SK-N-SH (cell line): ENCODE results near the gene AGAP2. TPM values are rescaled to one million over a fixed set of nuclear protein-coding genes. Genes with fewer than 3 reads are reported as not detected.

Source experiments
- CTCF ChIA-PET: fragments of 300-600, 350-600 bp; formaldehyde crosslinking; extraction: SDS; loops from one replicate; lab custom pipeline; 2021; lab: Yijun Ruan, JAX
- POLR2A ChIA-PET: fragments of 350-600 bp; sonication (Branson Sonifier 250); formaldehyde crosslinking; extraction: SDS; loops from one replicate; lab custom pipeline; 2020; ENCODE audit warnings: antibody characterized with exemption, inconsistent platforms; lab: Yijun Ruan, JAX
- DNase-seq: peaks from one replicate; pipeline ENCODE4 v3.0.0; 2012
- H2AFZ ChIP-seq: fragments of 200-600 bp; sonication (generic); 2 replicates; pipeline ENCODE4 v1.8.1; 2016; ENCODE audit warnings: antibody characterized with exemption, mild to moderate bottlenecking, low read depth
- H3F3A ChIP-seq: fragments of 200-600 bp; sonication (generic); replicated peaks from 2 replicates; pipeline ENCODE3; 2016; ENCODE audit warnings: antibody characterized with exemption, mild to moderate bottlenecking; ENCODE audit not compliant: insufficient read depth
- H3K27ac ChIP-seq, 2 experiments: fragments of 200-500 bp in 1 of 2; fragments of 200-600 bp in 1 of 2; sonication (Bioruptor generic) in 1 of 2; sonication (generic), shearing (Covaris generic) in 1 of 2; 2 replicates each; pipeline versions ENCODE4 v1.5.1 to v1.6.1; 2014 to 2016; ENCODE audit warnings: low read depth in 2 of 2, inconsistent platforms in 1 of 2, low read length in 1 of 2, mild to moderate bottlenecking in 1 of 2, mixed read lengths in 1 of 2
- H3K27me3 ChIP-seq: fragments of 200-600 bp; sonication (generic), shearing (Covaris generic); 2 replicates; pipeline ENCODE4 v1.6.1; 2016; ENCODE audit warnings: mixed run types; ENCODE audit not compliant: insufficient read depth
- H3K36me3 ChIP-seq, 2 experiments: fragments of 200-500 bp in 1 of 2; fragments of 200-600 bp in 1 of 2; sonication (Bioruptor generic) in 1 of 2; sonication (generic) in 1 of 2; replicated peaks in 1 of 2; 2 replicates each; pipeline versions ENCODE3 to v1.5.1; 2014 to 2016; ENCODE audit warnings: low read length in 1 of 2, mild to moderate bottlenecking in 1 of 2; ENCODE audit not compliant: insufficient read depth in 2 of 2, control insufficient read depth in 1 of 2
- H3K4me1 ChIP-seq, 2 experiments: fragments of 200-500 bp in 1 of 2; fragments of 200-600 bp in 1 of 2; sonication (Bioruptor generic) in 1 of 2; sonication (generic), shearing (Covaris generic) in 1 of 2; 2 replicates each; pipeline versions ENCODE4 v1.5.1 to v1.6.1; 2014 to 2016; ENCODE audit warnings: low read depth in 1 of 2, low read length in 1 of 2, mixed run types in 1 of 2; ENCODE audit not compliant: insufficient read depth in 2 of 2, control insufficient read depth in 1 of 2
- H3K4me2 ChIP-seq: fragments of 200-600 bp; sonication (generic), shearing (Covaris generic); 2 replicates; pipeline ENCODE4 v1.6.1; 2017; ENCODE audit warnings: mixed run types
- H3K4me3 ChIP-seq, 2 experiments: fragments of 200-500 bp in 1 of 2; fragments of 200-600 bp in 1 of 2; sonication (Bioruptor generic) in 1 of 2; sonication (generic), shearing (Covaris generic) in 1 of 2; 2 replicates each; pipeline versions ENCODE4 v1.5.1 to v1.8.1; 2014 to 2016; ENCODE audit warnings: low read depth in 2 of 2, inconsistent platforms in 1 of 2, low read length in 1 of 2, mild to moderate bottlenecking in 1 of 2, mixed read lengths in 1 of 2, moderate library complexity in 1 of 2
- H3K79me2 ChIP-seq: fragments of 200-600 bp; sonication (generic); 2 replicates; pipeline ENCODE4 v1.8.1; 2017; ENCODE audit warnings: mild to moderate bottlenecking; ENCODE audit not compliant: insufficient read depth
- H3K9ac ChIP-seq: fragments of 200-600 bp; sonication (generic); 2 replicates; pipeline ENCODE4 v1.6.1; 2017; ENCODE audit warnings: mixed run types
- H3K9me2 ChIP-seq: fragments of 200-600 bp; sonication (generic); 2 replicates; pipeline ENCODE4 v1.6.1; 2017; ENCODE audit warnings: mixed run types
- H3K9me3 ChIP-seq: fragments of 200-600 bp; sonication (generic); 2 replicates; pipeline ENCODE4 v1.6.1; 2017; ENCODE audit warnings: mixed run types, mild to moderate bottlenecking, moderate library complexity
- H4K20me1 ChIP-seq: fragments of 200-600 bp; sonication (generic); 2 replicates; pipeline ENCODE4 v1.6.1; 2017; ENCODE audit warnings: mild to moderate bottlenecking, mixed run types; ENCODE audit not compliant: insufficient read depth
- ELF1 ChIP-seq: IDR thresholded peaks from 2 replicates; pipeline ENCODE4 v1.4.0; 2012
- EP300 ChIP-seq, 2 experiments: IDR thresholded peaks; 2 replicates each; pipeline versions ENCODE4 v1.4.0 to v1.6.1; 2012; ENCODE audit warnings: borderline replicate concordance in 1 of 2, low read depth in 1 of 2, low read length in 1 of 2
- EZH2phosphoT487 ChIP-seq: fragments of 200-600 bp; sonication (generic); IDR thresholded peaks from 2 replicates; pipeline ENCODE4 v1.6.1; 2017; ENCODE audit warnings: low read depth, mixed run types, mild to moderate bottlenecking, antibody characterized with exemption, moderate library complexity, borderline replicate concordance
- FOSL2 ChIP-seq: IDR thresholded peaks from 2 replicates; pipeline ENCODE4 v1.4.0; 2012; ENCODE audit warnings: low read depth, mild to moderate bottlenecking, moderate library complexity, borderline replicate concordance
- FOXM1 ChIP-seq: IDR thresholded peaks from 2 replicates; pipeline ENCODE4 v1.4.0; 2012; ENCODE audit warnings: low read depth, mild to moderate bottlenecking
- GABPA ChIP-seq: IDR thresholded peaks from 2 replicates; pipeline ENCODE4 v1.4.0; 2012; ENCODE audit warnings: low read depth, mild to moderate bottlenecking
- GATA2 ChIP-seq: sonication (generic); formaldehyde crosslinking; IDR thresholded peaks from 2 replicates; pipeline ENCODE4 v1.5.0; 2020; ENCODE audit warnings: mild to moderate bottlenecking, missing genetic modification reagents
- MAX ChIP-seq: IDR thresholded peaks from 2 replicates; pipeline ENCODE4 v1.4.0; 2012; ENCODE audit warnings: low read depth
- MXI1 ChIP-seq: IDR thresholded peaks from 2 replicates; pipeline ENCODE4 v1.6.1; 2012; ENCODE audit warnings: mild to moderate bottlenecking, low read depth, low read length, improper control_type of control experiment
- NFIC ChIP-seq: IDR thresholded peaks from 2 replicates; pipeline ENCODE4 v1.4.0; 2012; ENCODE audit warnings: borderline replicate concordance
- RAD21 ChIP-seq: IDR thresholded peaks from 2 replicates; pipeline ENCODE4 v1.6.1; 2012; ENCODE audit warnings: mild to moderate bottlenecking, low read length
- RCOR1 ChIP-seq: fragments of 150-350 bp; IDR thresholded peaks from 2 replicates; pipeline ENCODE4 v1.6.1; 2017; ENCODE audit warnings: antibody characterized with exemption, low read length
- RFX5 ChIP-seq: IDR thresholded peaks from 2 replicates; pipeline ENCODE4 v1.6.1; 2012; ENCODE audit warnings: mild to moderate bottlenecking, improper control_type of control experiment, low read length
- SMC3 ChIP-seq: IDR thresholded peaks from 2 replicates; pipeline ENCODE4 v1.6.1; 2012; ENCODE audit warnings: low read depth, low read length, improper control_type of control experiment
- TAF1 ChIP-seq: IDR thresholded peaks from 2 replicates; pipeline ENCODE4 v1.6.1; 2012; ENCODE audit warnings: low read depth, mild to moderate bottlenecking, low read length, moderate library complexity, borderline replicate concordance
- TCF12 ChIP-seq: IDR thresholded peaks from 2 replicates; pipeline ENCODE4 v1.4.0; 2012
- WGBS: methylation state at CpG from one replicate; pipeline ENCODE4 v1.1.6; 2017; ENCODE audit warnings: low lambda C conversion rate; 5-methylcytosine and 5-hydroxymethylcytosine counted together
- polyA plus RNA-seq, 3 experiments: library from polyadenylated mRNA; depleted of rRNA; stranded (reverse); fragments of >200 nt; gene quantifications; 2 replicates each; pipeline ENCODE4 v1.2.3, GENCODE V29; 2012
- TF ChIP-seq, protein P1 (sequence below): IDR thresholded peaks from 2 replicates; pipeline ENCODE4 v1.4.0; 2012; ENCODE audit warnings: low read depth, borderline replicate concordance
- TF ChIP-seq, protein P2 (sequence below): fragments of 200-600 bp; sonication (generic); IDR thresholded peaks from 2 replicates; pipeline ENCODE4 v1.6.1; 2017; ENCODE audit warnings: antibody characterized with exemption, mild to moderate bottlenecking, moderate library complexity
- TF ChIP-seq, protein P3 (sequence below): IDR thresholded peaks from 2 replicates; pipeline ENCODE4 v1.6.1; 2012; ENCODE audit warnings: mild to moderate bottlenecking, low read depth, low read length, moderate library complexity

The AGAP2 gene
- polyA plus RNA-seq, 1 of the 3 experiments (the other 2 are of a cell fraction), result 5.2 TPM

GRCh38 chr12:57688931-57689330 lies 49.6 kb downstream of the AGAP2 start:
- no peak for TF ChIP-seq RAD21
- TF ChIP-seq FOSL2, result no peak
- TF ChIP-seq EP300 (IDR thresholded peaks at IDR 0.05; ENCODE audit: borderline replicate concordance in 1 of 2, low read depth in 1 of 2, low read length in 1 of 2), result no peak
- no peak for TF ChIP-seq GABPA
- TF ChIP-seq TAF1, result no peak
- no peak for TF ChIP-seq FOXM1
- no peak for TF ChIP-seq MXI1
- no peak for TF ChIP-seq MAX
- TF ChIP-seq EZH2phosphoT487, result no peak
- no peak for TF ChIP-seq ELF1
- TF ChIP-seq, protein P1, sequence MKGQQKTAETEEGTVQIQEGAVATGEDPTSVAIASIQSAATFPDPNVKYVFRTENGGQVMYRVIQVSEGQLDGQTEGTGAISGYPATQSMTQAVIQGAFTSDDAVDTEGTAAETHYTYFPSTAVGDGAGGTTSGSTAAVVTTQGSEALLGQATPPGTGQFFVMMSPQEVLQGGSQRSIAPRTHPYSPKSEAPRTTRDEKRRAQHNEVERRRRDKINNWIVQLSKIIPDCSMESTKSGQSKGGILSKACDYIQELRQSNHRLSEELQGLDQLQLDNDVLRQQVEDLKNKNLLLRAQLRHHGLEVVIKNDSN, result no peak
- TF ChIP-seq, protein P2, sequence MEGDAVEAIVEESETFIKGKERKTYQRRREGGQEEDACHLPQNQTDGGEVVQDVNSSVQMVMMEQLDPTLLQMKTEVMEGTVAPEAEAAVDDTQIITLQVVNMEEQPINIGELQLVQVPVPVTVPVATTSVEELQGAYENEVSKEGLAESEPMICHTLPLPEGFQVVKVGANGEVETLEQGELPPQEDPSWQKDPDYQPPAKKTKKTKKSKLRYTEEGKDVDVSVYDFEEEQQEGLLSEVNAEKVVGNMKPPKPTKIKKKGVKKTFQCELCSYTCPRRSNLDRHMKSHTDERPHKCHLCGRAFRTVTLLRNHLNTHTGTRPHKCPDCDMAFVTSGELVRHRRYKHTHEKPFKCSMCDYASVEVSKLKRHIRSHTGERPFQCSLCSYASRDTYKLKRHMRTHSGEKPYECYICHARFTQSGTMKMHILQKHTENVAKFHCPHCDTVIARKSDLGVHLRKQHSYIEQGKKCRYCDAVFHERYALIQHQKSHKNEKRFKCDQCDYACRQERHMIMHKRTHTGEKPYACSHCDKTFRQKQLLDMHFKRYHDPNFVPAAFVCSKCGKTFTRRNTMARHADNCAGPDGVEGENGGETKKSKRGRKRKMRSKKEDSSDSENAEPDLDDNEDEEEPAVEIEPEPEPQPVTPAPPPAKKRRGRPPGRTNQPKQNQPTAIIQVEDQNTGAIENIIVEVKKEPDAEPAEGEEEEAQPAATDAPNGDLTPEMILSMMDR, result no peak
- TF ChIP-seq SMC3, result no peak
- no peak for TF ChIP-seq RCOR1
- no peak for TF ChIP-seq NFIC
- Histone ChIP-seq H3K4me1 (no peaks in the 10 kb centered on the region; a peak in 1 of 4 replicates), H3K79me2 (no peaks in the 10 kb centered on the region), H2AFZ (no peak overlapping the region), H3K9me2 (no peaks in the 10 kb centered on the region), H3K9me3 (no peaks in the 10 kb centered on the region), H3K36me3 (no peaks in the 10 kb centered on the region), H3F3A (peaks cover 13% of the 10 kb centered on the region), H3K9ac (no peak overlapping the region), H3K4me3 (no peak overlapping the region), H4K20me1 (no peaks in the 10 kb centered on the region), H3K27me3 (peaks cover 22% of the 10 kb centered on the region; the same call in 1 of the 2 replicates), H3K27ac (no peak overlapping the region), H3K4me2 (no peak overlapping the region)
- WGBS, result 3% methylated on average over 2 of the region's 2 CpGs
- no peak for DNase-seq
- ChIA-PET POLR2A (no interaction called here), CTCF (interaction anchor here (1.0 to 1.3 kb wide), 2 partner anchors 56 to 106 kb away, joined by 3 read pairs; partner anchors contain the start of gene B4GALNT1)

DNA sequence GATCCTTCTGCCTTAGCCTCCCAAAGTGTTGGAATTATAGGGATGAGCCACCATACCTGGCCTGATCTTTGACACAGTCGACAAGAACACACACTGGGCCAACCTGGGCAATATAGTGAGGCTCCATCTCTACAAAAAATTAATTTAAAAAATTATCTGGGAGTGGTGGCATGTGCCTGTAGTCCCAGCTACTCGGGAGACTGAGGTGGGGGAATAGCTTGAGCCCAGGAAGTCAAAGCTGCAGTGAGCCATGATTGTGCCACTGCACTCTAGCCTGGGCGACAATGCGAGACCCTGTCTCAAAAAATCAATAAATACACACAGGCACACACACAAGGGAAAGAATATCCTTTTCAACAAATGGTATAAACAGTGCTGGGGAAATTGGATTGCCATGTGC lies 50.7 kb downstream of the AGAP2 start:
- H3K36me3 ChIP-seq, result no peaks in the 10 kb centered on the region
- peaks cover 6% of the 10 kb centered on the region for H3F3A ChIP-seq
- H3K4me2 ChIP-seq, result no peak overlapping the region
- no peak for DNase-seq
- H3K4me3 ChIP-seq, result no peak overlapping the region
- POLR2A ChIA-PET, result no interaction called here
- no peaks in the 10 kb centered on the region for H3K9me2 ChIP-seq
- H3K4me1 ChIP-seq, result no peaks in the 10 kb centered on the region
- H2AFZ ChIP-seq, result no peak overlapping the region
- H3K27ac ChIP-seq, result no peak overlapping the region
- WGBS, result 24% methylated on average over 4 of the region's 4 CpGs
- H3K79me2 ChIP-seq, result no peaks in the 10 kb centered on the region
- CTCF ChIA-PET, result interaction anchor here (1.0 to 1.3 kb wide), 3 partner anchors 38 to 104 kb away, joined by 3 read pairs; partner anchors contain the start of gene B4GALNT1
- H3K9ac ChIP-seq, result no peak overlapping the region
- H3K27me3 ChIP-seq, result peaks cover 22% of the 10 kb centered on the region; the same call in 1 of the 2 replicates
- H4K20me1 ChIP-seq, result no peaks in the 10 kb centered on the region
- no peaks in the 10 kb centered on the region for H3K9me3 ChIP-seq
- TF ChIP-seq RFX5 (no peak), TCF12 (no peak), MAX (no peak), GABPA (no peak), RCOR1 (no peak), MXI1 (no peak), GATA2 (CRISPR knock-in tag) (no peak)
- TF ChIP-seq, protein P3, sequence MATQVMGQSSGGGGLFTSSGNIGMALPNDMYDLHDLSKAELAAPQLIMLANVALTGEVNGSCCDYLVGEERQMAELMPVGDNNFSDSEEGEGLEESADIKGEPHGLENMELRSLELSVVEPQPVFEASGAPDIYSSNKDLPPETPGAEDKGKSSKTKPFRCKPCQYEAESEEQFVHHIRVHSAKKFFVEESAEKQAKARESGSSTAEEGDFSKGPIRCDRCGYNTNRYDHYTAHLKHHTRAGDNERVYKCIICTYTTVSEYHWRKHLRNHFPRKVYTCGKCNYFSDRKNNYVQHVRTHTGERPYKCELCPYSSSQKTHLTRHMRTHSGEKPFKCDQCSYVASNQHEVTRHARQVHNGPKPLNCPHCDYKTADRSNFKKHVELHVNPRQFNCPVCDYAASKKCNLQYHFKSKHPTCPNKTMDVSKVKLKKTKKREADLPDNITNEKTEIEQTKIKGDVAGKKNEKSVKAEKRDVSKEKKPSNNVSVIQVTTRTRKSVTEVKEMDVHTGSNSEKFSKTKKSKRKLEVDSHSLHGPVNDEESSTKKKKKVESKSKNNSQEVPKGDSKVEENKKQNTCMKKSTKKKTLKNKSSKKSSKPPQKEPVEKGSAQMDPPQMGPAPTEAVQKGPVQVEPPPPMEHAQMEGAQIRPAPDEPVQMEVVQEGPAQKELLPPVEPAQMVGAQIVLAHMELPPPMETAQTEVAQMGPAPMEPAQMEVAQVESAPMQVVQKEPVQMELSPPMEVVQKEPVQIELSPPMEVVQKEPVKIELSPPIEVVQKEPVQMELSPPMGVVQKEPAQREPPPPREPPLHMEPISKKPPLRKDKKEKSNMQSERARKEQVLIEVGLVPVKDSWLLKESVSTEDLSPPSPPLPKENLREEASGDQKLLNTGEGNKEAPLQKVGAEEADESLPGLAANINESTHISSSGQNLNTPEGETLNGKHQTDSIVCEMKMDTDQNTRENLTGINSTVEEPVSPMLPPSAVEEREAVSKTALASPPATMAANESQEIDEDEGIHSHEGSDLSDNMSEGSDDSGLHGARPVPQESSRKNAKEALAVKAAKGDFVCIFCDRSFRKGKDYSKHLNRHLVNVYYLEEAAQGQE, result no peak
- TF ChIP-seq, protein P1, result no peak
